ENCODE measurements around the gene SNCG.
"Not testable (repeated sequence)": the region's sequence is repeated elsewhere in the genome, so short reads cannot be mapped to it uniquely, and the experiment has no call there.

Gene SNCG

DNA sequence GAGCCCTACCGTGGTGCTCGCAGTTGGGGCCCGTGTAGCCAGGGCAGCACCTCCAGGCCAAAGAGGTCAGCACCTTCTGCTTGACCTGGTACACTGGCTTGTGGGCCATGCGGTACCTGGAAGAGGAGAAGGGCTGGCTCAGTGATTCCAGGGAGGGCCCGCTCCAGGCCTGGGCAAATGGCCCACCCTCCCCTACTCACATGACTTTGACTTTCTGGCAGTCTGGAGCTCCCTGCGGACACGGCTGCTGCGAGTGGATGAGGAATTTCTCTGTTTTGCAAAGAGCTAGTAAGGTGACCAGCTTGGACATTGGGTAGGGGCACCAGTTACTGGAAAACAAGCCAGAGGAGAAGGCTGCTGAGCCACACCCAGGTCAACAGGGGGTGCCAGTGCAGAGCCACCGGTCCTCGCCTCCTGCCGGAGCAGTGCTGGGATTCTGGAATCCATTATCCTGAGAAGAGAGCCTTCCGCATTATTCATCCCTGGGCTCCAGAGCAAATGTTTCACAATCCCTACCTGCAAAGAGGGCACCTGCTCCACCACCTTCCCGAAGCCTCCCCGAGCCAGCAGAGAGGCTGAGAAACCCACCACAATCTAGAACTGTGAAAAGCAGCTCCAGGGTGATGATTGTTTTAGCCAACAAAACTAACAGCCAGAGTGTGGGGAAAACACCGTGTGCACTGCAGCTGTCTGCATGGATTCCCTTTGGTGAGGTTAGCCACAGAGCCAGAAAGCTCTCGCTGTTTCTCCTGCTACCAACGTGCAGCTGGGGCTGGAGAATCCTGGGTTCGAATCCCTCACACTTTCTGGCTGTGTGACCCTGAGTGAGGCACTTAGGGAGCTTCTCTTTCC is 12.8 kb upstream of the SNCG start:
- DNase-seq, result no peak

GRCh38 chr10:86946213-86947155 is 11.9 kb upstream of the SNCG start:
- no peak for DNase-seq

- not testable (repeated sequence) for DNase-seq
Measured at GRCh38 chr10:86947806-86948205, 10.6 kb upstream of the SNCG start.

DNA sequence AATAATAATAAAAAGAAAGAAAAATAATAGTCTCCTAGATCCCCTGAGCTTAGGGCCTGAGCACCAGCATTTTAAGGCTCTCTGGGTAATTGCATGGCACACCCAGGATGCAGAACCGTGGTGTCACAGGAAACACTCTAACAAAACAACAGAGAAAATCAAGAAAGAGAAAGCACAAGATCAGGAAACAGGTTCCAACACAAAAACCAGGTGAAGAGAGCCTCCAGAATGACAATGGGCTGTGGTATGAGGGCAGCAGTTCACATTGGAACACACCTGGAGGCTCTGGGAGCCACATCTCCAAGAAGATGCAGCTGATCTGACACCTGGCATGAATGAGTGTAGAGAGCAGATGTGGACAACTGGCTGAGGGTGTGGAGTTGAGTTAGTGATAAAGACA is 8.1 kb upstream of the SNCG start:
- DNase-seq, result no peak

DNA sequence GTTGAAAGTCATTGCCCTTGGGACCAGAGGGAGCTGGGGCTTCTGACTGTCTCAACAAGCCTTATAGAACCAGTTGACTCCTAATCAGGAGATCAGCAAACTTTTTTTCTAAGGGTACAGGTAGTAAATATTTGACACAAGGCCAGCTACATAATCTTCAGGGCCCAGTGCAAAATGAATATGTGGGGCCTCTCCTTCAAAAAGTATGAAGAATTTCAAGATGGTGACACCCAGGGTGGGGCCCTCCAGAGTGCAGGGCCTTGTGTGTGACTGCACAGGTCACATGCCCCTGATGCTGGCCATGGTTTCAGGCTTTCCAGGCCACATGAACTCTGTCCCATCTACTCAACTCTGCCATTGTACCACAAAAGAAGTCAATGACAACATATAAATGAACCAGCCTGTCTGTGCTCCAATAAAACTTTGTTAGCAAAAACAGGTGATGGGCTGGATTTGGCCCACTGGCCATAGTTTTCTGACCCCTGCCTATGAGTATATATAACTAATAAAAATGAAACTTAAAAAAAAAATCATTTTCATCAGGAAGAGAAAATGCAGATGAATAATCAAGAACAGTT is 7.1 kb upstream of the SNCG start:
- no peak for DNase-seq

DNA sequence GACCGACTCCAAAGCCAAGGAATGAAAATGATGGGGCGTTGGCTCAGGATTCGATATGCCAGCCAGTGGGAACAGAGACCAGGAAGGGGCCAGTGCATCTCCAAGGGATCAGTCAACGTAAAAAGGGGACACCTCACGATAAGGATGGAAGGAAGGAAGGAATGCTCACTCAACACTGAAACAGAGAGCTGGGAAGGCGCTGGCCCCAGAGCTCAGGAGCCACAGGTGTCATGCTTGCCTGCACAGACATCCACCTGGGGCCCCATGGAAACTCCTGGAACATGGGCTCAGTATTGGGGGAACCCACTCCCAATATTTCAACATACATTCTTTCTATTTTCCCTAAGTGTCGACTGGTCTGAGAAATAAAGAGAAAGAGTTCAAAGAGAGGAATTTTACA is 6.3 kb upstream of the SNCG start:
- DNase-seq, result no peak

- DNase-seq, result not testable (repeated sequence)
Measured at GRCh38 chr10:86952697-86953096, 5.7 kb upstream of the SNCG start.

GRCh38 chr10:86953747-86954680 is 4.4 kb upstream of the SNCG start:
- DNase-seq, result no peak

DNA sequence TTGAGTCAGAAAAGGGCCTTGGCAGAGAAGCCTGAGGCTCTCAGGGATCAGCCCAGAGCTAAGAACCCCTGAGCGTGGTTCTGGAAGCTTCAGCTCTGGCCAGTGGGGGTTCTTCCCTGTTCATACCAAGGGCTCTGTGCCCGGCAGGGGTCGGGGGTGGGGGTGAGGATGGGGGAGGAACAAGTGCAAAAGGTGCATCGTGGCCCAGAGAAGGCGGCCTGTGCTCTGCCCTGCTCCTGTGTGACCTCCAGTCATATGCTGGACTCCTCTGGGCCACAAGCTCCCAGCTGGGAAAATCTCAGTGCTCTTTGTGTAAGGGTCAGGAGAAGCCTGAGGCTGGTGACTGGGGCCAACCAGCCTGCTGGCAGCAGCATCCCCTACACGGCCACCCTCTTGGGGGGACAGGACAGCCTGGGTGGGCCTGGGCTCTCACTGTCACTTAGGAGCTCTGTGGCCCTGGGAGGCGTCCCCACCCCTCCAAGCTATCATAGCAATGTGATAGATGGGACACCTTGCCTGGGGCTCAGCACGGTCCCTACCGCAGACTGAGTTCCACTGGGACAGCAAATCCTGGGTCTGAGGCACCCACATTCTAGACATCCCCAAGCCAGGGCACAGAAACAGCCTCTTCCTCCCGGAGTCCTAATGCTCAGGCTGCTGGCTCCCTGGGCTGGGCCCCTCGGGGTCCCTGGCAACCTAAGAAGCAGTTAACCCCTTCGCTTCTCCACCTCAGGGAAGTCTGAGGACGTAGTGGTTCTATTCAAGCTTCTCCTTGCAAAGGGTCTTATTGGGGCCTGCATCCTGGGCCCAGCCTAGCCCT is 3.5 kb upstream of the SNCG start:
- no peak for DNase-seq

- DNase-seq, result no peak
Measured at GRCh38 chr10:86955501-86956194, 2.8 kb upstream of the SNCG start.

DNA sequence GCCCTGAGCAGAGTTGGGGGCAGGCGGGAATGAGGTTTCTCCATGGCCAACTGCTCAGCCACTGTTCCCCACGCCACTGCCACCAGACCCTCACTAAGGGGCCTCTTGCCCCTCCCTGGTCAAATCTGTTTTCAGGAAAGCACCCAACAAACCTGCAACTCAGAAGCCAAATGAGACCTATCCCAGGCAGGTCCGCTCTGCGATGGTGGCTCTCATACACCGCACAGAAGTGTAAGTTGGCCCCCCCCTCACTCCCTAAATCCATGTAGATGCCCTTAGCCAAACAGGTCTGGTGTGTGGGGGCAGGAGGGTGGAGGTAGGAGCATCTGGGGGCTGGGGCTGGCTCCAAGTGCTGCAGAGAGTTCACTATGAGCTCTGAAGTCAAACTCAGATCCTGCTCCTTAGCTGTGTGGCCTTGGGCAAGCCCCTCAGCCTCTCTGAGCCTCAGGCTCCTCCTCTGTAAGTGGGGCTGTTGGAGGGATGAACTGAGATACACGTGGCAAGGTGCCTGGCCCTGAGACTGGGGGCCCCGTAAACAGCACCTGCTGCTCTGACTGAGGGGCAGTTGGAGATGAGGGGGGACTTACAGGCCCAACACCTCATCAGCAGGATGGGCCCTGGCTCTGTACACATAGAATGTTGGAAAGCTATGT is 2.1 kb upstream of the SNCG start:
- no peak for DNase-seq

DNA sequence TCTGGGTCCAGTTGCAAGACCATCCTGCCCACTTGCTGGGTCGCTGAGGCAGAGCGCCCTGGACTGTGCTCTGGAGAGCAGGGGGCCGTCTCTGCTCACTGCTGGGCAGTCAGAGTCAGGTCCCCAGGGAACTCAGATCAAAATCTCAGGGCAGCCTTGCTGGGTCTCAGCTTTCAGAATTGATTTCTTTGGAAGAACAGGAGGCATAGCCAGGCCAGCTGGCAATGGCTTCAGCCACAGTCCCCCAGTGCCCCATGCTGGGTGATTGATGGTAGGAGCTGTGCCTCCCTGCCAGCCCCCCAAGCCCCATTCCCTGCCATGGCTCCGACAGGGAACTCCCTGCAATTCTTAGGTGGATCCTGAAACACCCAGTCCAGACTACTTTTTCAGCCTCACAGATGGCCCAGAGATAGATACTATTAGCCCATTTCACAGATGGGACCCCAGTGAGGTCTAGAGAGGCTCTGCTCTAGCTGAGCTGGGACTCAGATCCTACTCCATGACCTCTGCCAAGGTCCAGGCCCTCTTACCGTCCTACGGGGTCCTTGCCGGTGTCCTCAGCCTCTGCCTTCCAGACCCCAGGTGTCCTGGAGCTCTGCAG is 1.5 kb upstream of the SNCG start:
- DNase-seq, result no peak

- DNase-seq, result no peak
Measured at GRCh38 chr10:86957471-86958115, 806 bp upstream of the SNCG start, which contains the start of gene MMRN2. TSS of gene MMRN2 (minus strand) at chr10:86957615. CDS start at chr10:86957541, 74 bp downstream.

- no peak for DNase-seq
Measured at GRCh38 chr10:86958901-86959736, 720 bp downstream of the SNCG start.

- no peak for DNase-seq
Measured at GRCh38 chr10:86959737-86960002, 1.3 kb downstream of the SNCG start.

- DNase-seq, result no peak
Measured at GRCh38 chr10:86960003-86960862, 1.8 kb downstream of the SNCG start.

DNA sequence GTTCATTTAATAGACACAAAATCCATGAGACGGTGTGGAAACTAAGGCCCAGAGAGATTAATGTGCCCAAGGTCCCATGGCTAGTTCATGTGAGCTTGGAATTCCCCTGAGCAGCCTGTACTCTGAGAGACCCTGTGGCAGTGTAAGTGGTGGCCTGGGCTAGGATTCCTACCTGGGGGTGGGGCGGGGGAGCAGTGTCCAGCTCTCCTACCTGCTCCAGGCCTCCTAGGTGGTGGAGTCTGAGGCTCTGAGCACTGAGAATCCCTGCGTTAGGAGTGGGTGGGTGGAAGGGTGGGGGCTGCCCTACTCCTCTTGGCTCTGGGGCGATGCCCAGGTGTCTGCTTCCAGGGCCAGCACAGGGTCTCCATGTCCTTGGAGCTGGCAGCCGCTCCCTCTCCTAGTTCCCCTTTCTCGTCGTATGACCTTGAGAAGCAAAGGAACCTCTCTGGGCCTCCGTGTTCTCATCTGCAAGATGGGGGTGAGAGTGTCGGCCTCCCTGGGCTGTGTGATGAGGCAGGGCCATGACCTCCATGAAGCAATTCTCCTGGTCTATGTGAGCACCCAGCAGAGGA is 2.5 kb downstream of the SNCG start:
- DNase-seq, result no peak

Measured in NCI-H526 treated with DMSO at 0.1 percent for 48 hours (cell line).